ENCODE results near the gene ZNF540.
"Not testable (repeated sequence)": the region's sequence is repeated elsewhere in the genome, so short reads cannot be mapped to it uniquely, and the experiment has no call there.

Gene ZNF540

GRCh38 chr19:37594304-37594981, at the start of gene ZNF540, which contains the start of gene ZNF571:
ZNF540 (plus strand) TSS chr19:37594876; CDS start chr19:37598448, 3,572 bp downstream.
ZNF571 (minus strand) TSS chr19:37594792; CDS start chr19:37586676, 8,116 bp downstream.
- peak; percentile 90 for DNase-seq (ENCODE audit: low read depth)

GRCh38 chr19:37551129-37551993, 43.3 kb upstream of the ZNF540 start:
- DNase-seq (ENCODE audit: low read depth), result peak; percentile 12

GRCh38 chr19:37563518-37563917, 31.2 kb upstream of the ZNF540 start:
- no peak for DNase-seq (ENCODE audit: low read depth)

GRCh38 chr19:37564624-37565369, 29.9 kb upstream of the ZNF540 start:
- DNase-seq (ENCODE audit: low read depth), result no peak

- DNase-seq (ENCODE audit: low read depth), result no peak
Measured at GRCh38 chr19:37565370-37565669, 29.4 kb upstream of the ZNF540 start.

GRCh38 chr19:37572203-37572602, 22.5 kb upstream of the ZNF540 start:
- DNase-seq (ENCODE audit: low read depth), result no peak

- DNase-seq (ENCODE audit: low read depth), result no peak
Measured at GRCh38 chr19:37583340-37583739, 11.3 kb upstream of the ZNF540 start.

- no peak for DNase-seq (ENCODE audit: low read depth)
Measured at GRCh38 chr19:37593996-37594303, 726 bp upstream of the ZNF540 start.

GRCh38 chr19:37594982-37595382, 306 bp downstream of the ZNF540 start:
- peak; percentile 28 for DNase-seq (ENCODE audit: low read depth)

GRCh38 chr19:37635076-37636056, 40.7 kb downstream of the ZNF540 start:
- no peak for DNase-seq (ENCODE audit: low read depth)

- DNase-seq (ENCODE audit: low read depth), result no peak
Measured at GRCh38 chr19:37654118-37654517, 59.4 kb downstream of the ZNF540 start.

- DNase-seq (ENCODE audit: low read depth), result no peak
Measured at GRCh38 chr19:37654629-37655300, 60.1 kb downstream of the ZNF540 start.

- peak; percentile 57 for DNase-seq (ENCODE audit: low read depth)
Measured at GRCh38 chr19:37655301-37655688, 60.6 kb downstream of the ZNF540 start, which contains the start of gene ZFP30. ZFP30 (minus strand) TSS chr19:37655465; CDS start chr19:37647822, 7,643 bp downstream.

GRCh38 chr19:37655689-37656371, 61.2 kb downstream of the ZNF540 start:
- DNase-seq (ENCODE audit: low read depth), result peak; percentile 70

- DNase-seq (ENCODE audit: low read depth), result not testable (repeated sequence)
Measured at GRCh38 chr19:37657157-37657556, 62.5 kb downstream of the ZNF540 start.

All from stimulated activated CD8-positive, alpha-beta memory T cell treated with anti-CD3 and anti-CD28 coated beads, Interleukin-12 subunit alpha, Interleukin-12 subunit beta, amount 100 ng/mL, for 1 hour (primary cell).